Activated CD4-positive, alpha-beta T cell treated with anti-CD3 and anti-CD28 coated beads, Interleukin-2, amount 10 ng/mL, durations not matched to agents 7 days and 5 days (primary cell): ENCODE results near the gene BBIP1. TPM values are rescaled to one million over a fixed set of nuclear protein-coding genes. Genes with fewer than 3 reads are reported as not detected.

Source experiments
- CTCF ChIA-PET: fragments of 350-600 bp; sonication (Branson Sonifier 250); formaldehyde crosslinking; loops from one replicate; lab custom pipeline; 2021; ENCODE audit warnings: antibody characterized with exemption; lab: Charles Lee
- POLR2A ChIA-PET: fragments of 350-600 bp; sonication (Branson Sonifier 250); formaldehyde crosslinking; loops from one replicate; lab custom pipeline; 2021; ENCODE audit warnings: antibody characterized with exemption; lab: Charles Lee
- DNase-seq: peaks from one replicate; pipeline ENCODE4 v3.0.0-alpha.2; 2020
- H3K27ac Mint-ChIP-seq: one replicate; pipeline ENCODE4 v1.8.0; 2021; ENCODE audit warnings: mild to moderate bottlenecking, moderate library complexity, mixed read lengths
- H3K27me3 Mint-ChIP-seq: one replicate; pipeline ENCODE4 v1.8.0; 2021; ENCODE audit warnings: mixed read lengths
- H3K36me3 Mint-ChIP-seq: one replicate; pipeline ENCODE4 v1.8.0; 2021; ENCODE audit warnings: low read depth, mixed read lengths
- H3K4me1 Mint-ChIP-seq: one replicate; pipeline ENCODE4 v1.8.0; 2021; ENCODE audit warnings: mixed read lengths
- H3K4me3 Mint-ChIP-seq: one replicate; pipeline ENCODE4 v1.8.0; 2021; ENCODE audit warnings: mild to moderate bottlenecking, moderate library complexity, mixed read lengths
- H3K9me3 Mint-ChIP-seq: one replicate; pipeline ENCODE4 v1.8.0; 2021; ENCODE audit warnings: mixed read lengths
- total RNA-seq, 2 experiments: library from RNA; stranded (reverse); gene quantifications; one replicate each; pipeline ENCODE4 v1.2.3, GENCODE V29; 2021

BBIP1 gene
- total RNA-seq, 2 experiments from 2014 or later: 19.1 to 24.2 TPM

DNA sequence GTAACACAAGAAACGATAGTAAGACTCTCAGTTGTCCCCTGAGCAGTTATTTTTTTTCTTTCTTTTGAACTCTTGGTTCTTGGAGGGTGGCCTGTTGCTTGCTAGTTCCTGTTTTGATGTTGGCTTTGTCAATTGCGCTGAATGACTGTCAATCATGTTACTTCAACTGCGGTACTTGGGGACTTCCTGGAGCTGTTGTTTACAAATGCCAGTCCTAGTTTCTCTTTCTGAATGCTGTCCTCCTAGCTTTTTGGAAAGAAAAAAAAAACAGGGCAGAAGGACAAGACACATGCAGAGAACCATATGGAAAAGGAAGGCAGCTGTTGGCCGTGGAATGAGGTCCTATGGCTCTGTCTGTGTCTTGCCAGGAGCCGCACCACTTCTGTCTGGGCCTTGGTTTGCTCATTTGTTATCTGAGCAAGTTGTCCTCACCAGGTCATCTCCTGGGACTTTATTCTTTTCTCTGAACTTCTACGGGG, 54.3 kb downstream of the BBIP1 start:
- Mint-ChIP-seq H3K4me3 (peak overlapping the region; percentile 71), H3K9me3 (no peaks in the 10 kb centered on the region), H3K27me3 (no peaks in the 10 kb centered on the region), H3K27ac (peak overlapping the region; percentile 98), H3K36me3 (peaks cover 15% of the 10 kb centered on the region), H3K4me1 (peaks cover 99% of the 10 kb centered on the region)
- ChIA-PET CTCF (interaction anchor here (0.6 to 2.4 kb wide), 6 partner anchors 10 to 474 kb away, joined by 3 to 5 read pairs (median 4); no protein-coding TSS in a partner anchor), POLR2A (no interaction called here)
- DNase-seq: peak; percentile 84

DNA sequence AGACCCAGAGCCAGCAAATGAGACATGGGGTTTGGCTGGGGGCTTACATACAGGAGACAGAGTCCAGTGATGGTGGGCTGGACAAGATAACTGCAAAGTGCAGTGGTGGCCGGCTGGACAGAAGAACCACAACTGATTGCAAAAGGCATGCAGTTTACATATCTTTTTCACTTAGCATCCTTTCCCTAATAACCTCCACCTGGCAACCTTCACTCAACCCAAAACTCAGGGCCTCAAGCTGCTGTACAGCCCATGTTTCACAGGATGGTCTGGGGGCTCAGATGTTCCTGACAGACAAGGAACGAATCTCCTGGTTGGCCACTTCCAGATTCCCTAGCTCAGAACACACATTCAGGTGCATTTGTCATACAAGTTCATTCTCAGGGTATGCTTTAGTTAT, 55.0 kb downstream of the BBIP1 start:
- Mint-ChIP-seq H3K27ac (peak overlapping the region; percentile 98), H3K27me3 (no peaks in the 10 kb centered on the region), H3K9me3 (no peaks in the 10 kb centered on the region), H3K36me3 (peaks cover 9% of the 10 kb centered on the region), H3K4me1 (peaks cover 99% of the 10 kb centered on the region), H3K4me3 (no peak overlapping the region)
- POLR2A ChIA-PET: no interaction called here
- DNase-seq: no peak
- CTCF ChIA-PET: interaction anchor here (0.6 to 1.5 kb wide), 3 partner anchors 11 to 473 kb away, joined by 3 to 5 read pairs (median 3); no protein-coding TSS in a partner anchor

DNA sequence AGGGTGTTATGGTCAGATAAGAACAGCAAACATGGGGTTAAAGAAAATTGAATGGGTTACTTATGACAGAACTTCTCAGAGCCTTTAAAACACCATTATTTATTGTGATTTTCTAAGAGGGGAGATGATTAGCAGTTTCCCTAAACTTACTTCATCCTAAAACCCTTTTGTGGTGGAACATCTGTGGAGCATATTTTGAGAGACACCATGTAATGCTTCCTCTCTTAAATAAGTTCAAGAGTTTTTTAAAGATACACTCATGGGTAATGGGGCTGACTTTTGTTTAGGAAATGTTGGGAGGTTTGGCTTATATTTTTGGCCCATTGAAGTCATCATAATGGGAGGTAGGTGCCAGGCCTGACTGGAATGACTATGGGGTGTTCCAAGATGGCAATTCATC, 55.6 kb downstream of the BBIP1 start:
- Mint-ChIP-seq H3K9me3 (no peaks in the 10 kb centered on the region), H3K36me3 (peaks cover 11% of the 10 kb centered on the region), H3K27ac (peak overlapping the region; percentile 98), H3K4me3 (no peak overlapping the region), H3K27me3 (no peaks in the 10 kb centered on the region), H3K4me1 (peaks cover 98% of the 10 kb centered on the region)
- ChIA-PET CTCF (interaction anchor here (0.9 kb wide), 1 partner anchor 11 kb away, joined by 3 read pairs; no protein-coding TSS in a partner anchor), POLR2A (no interaction called here)
- no peak for DNase-seq

DNA sequence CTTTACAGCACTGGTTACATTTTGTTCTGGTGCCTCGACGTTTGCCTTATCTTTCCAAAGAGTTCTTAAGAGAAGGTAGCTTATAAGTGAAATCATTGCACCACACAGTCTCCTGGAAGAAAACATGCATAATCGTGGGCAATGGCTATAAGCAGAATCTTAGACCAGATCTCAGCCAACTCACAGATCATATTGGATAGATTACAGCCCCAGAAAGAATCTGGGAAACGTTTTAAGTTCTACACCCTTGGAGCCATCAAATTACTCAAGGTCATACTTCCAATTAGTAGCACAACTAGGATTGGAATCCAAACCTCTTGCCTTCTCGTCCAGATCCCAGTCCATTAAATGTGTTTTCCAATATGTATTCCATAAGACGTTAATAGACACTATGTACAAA, 56.0 kb downstream of the BBIP1 start:
- H3K27ac Mint-ChIP-seq: peak overlapping the region; percentile 98
- H3K4me1 Mint-ChIP-seq: peaks cover 98% of the 10 kb centered on the region
- H3K36me3 Mint-ChIP-seq: peaks cover 13% of the 10 kb centered on the region
- CTCF ChIA-PET: interaction anchor here (0.9 kb wide), 1 partner anchor 11 kb away, joined by 3 read pairs; no protein-coding TSS in a partner anchor
- POLR2A ChIA-PET: no interaction called here
- H3K27me3 Mint-ChIP-seq: no peaks in the 10 kb centered on the region
- DNase-seq: no peak
- H3K4me3 Mint-ChIP-seq: no peak overlapping the region
- H3K9me3 Mint-ChIP-seq: no peaks in the 10 kb centered on the region

DNA sequence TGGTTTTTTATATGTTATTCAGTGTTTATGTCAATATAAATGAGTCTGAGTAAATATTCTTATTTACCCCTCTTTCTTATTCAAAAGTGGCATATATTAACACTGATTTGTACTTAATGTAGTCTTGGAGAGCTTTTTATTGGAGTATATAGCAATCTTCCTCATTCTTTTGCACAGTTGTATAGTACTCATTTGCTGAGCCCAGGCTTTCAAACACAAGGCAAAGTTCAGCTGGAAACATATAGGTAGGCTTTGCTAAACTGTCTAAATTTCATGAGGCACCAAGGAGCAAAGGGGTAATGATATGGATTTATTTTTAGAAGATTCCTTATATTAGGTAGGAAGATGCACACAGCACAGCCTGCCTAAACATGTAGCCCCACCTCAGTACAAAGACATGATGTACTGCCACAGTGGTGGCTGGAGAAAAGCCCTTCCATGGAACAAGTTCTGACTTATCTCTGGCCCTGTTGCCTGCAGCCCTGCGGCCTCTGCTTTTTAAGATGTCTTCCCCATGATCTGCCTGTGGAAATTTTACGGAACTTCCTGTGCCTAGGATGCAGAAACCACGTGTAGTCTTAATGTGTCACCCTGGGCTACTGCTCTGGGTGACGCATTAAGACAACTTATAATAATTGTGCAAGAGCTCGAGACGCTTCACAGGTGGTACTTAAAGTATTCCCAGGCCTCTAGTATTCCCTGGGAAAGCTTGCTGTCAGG, 56.9 kb downstream of the BBIP1 start:
- Mint-ChIP-seq H3K4me3 (no peak overlapping the region), H3K27me3 (no peaks in the 10 kb centered on the region), H3K27ac (peak overlapping the region; percentile 71), H3K4me1 (peaks cover 98% of the 10 kb centered on the region), H3K36me3 (peaks cover 13% of the 10 kb centered on the region), H3K9me3 (peaks cover 3% of the 10 kb centered on the region)
- ChIA-PET CTCF (interaction anchor here (0.9 to 2.1 kb wide), 3 partner anchors 7 to 11 kb away, joined by 3 to 14 read pairs (median 5); no protein-coding TSS in a partner anchor), POLR2A (no interaction called here)
- DNase-seq: no peak

DNA sequence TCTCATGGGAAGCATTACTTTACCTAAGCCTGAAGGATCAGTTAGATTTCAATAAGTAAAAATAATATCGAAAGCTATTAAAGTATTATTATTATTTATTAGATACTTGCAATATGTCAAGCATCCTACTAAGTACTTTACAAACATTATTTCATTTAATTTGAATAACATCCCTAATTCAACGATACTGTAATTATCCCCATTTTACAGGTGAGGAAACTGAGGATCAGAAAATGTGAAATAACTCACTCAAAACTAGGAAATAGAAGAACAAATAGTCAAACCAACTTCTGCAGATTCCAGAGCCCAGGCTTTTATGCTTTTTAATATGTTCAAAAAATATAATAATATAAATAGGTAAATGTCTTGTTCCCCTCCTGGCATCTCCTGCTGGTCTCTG, 57.5 kb downstream of the BBIP1 start:
- H3K4me3 Mint-ChIP-seq: no peak overlapping the region
- peaks cover 3% of the 10 kb centered on the region for H3K9me3 Mint-ChIP-seq
- no peak for DNase-seq
- peaks cover 13% of the 10 kb centered on the region for H3K36me3 Mint-ChIP-seq
- H3K27ac Mint-ChIP-seq: peak overlapping the region; percentile 95
- H3K4me1 Mint-ChIP-seq: peaks cover 92% of the 10 kb centered on the region
- ChIA-PET POLR2A (interaction anchor here (0.7 kb wide), 1 partner anchor 10 kb away, joined by 3 read pairs; no protein-coding TSS in a partner anchor), CTCF (interaction anchor here (1.1 to 2.1 kb wide), 3 partner anchors 8 to 19 kb away, joined by 3 to 14 read pairs (median 5); no protein-coding TSS in a partner anchor)
- H3K27me3 Mint-ChIP-seq: no peaks in the 10 kb centered on the region

DNA sequence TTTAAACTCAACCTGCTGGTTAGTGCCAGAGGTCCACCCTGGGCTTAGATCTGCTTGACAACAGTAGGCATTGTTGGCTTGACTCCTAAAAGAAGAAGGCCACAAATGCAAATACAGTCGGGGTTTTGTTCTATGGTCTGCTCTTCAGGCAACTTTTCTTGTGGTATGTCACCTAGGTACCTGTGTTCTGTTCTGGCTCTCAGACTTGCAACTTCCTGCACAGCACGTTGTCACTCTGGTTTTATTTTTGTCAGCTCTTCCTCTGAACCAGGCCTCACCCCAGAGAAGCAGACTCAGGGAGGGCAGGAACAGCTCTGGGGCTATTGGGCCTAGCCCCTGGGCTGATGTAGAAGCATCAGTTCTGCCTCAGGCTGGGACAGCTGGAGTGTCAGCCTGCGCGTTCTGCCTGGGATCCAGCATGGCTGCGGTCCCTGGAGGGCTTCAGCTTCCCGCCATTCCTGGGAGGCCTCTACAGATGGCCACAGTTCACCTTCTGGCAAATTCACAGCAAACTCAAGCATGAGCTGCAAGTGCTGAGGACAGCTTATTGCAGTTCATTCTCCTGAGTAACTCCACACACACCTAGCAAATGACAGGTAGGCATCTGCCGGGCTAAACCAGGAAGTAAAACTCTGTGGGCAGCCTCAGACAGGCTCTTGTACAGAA, 58.3 kb downstream of the BBIP1 start:
- peaks cover 17% of the 10 kb centered on the region for H3K36me3 Mint-ChIP-seq
- H3K4me3 Mint-ChIP-seq: peak overlapping the region; percentile 13
- peak; percentile 75 for DNase-seq
- H3K27me3 Mint-ChIP-seq: no peaks in the 10 kb centered on the region
- CTCF ChIA-PET: interaction anchor here (0.7 to 2.1 kb wide), 6 partner anchors 9 to 189 kb away, joined by 3 to 14 read pairs (median 4); no protein-coding TSS in a partner anchor
- peaks cover 89% of the 10 kb centered on the region for H3K4me1 Mint-ChIP-seq
- POLR2A ChIA-PET: interaction anchor here (0.7 kb wide), 1 partner anchor 9 kb away, joined by 3 read pairs; no protein-coding TSS in a partner anchor
- H3K9me3 Mint-ChIP-seq: peaks cover 6% of the 10 kb centered on the region
- H3K27ac Mint-ChIP-seq: peak overlapping the region; percentile 95

DNA sequence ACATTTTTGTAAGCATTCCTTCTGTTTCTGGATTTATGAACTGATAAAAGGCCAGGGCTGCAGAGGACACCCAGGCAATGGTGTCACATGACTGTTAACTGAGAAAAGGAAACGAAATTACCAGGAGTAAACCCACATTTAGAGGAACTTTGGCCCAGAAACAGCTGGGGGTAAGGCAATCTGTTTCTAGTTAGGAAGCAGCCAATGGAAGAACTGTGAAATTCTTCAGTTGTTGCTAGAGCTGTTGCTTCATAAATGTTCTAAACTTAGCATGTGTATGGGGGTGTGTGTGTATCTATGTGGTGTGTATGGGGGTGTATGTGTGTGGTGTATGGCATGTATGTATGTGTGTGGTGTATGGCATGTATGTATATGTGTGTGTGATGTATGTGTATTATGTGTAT, 59.0 kb downstream of the BBIP1 start:
- Mint-ChIP-seq H3K36me3 (peaks cover 16% of the 10 kb centered on the region), H3K9me3 (peaks cover 6% of the 10 kb centered on the region), H3K27ac (peak overlapping the region; percentile 95), H3K4me1 (peaks cover 88% of the 10 kb centered on the region), H3K4me3 (peak overlapping the region; percentile 37), H3K27me3 (no peaks in the 10 kb centered on the region)
- POLR2A ChIA-PET: interaction anchor here (0.7 to 1.2 kb wide), 2 partner anchors 8 to 12 kb away, joined by 3 read pairs; partner anchors contain the start of gene PDCD4
- DNase-seq: no peak
- CTCF ChIA-PET: interaction anchor here (1.1 to 2.6 kb wide), 6 partner anchors 8 to 188 kb away, joined by 3 to 14 read pairs (median 6); partner anchors contain the start of gene PDCD4

DNA sequence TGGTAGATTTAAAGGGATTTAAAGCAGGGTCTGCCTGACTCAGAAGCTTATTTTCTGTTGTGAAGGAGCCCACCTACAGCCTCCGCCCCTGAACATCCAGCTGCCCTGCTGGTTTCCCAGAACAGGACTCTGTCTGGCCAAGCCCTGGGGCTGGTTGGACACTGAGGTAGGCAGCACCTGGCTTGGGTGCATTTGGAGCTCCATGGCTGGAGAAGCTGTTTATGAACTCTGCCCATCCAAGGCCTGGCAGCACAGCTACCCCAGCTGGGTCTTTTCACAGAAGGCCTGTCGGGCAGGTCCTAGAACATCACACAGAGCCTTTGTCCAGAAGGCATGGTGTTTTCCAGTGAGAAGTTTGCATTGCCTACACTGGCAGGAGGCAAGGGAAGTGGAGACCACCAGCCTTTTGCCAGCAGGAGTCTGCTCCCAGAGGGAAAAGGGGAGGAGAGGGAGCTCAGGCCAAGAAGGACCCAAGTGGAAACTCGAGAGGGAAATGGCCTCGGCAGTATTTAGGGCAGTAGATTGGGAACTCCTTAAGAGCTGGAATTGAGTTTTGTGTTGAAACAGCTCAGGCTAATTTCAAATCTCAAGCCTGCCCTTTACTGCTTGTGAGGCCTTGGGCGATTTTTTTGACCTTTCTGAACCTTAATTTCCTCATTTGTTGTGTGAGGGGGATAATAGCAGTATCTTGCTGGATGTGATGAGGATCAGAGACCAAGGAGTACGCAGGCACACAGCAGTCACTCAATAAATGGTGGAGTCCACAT, 59.6 kb downstream of the BBIP1 start:
- POLR2A ChIA-PET: interaction anchor here (0.7 to 1.2 kb wide), 2 partner anchors 8 to 12 kb away, joined by 3 read pairs; partner anchors contain the start of gene PDCD4
- H3K36me3 Mint-ChIP-seq: peaks cover 14% of the 10 kb centered on the region
- peaks cover 6% of the 10 kb centered on the region for H3K9me3 Mint-ChIP-seq
- H3K4me3 Mint-ChIP-seq: peak overlapping the region; percentile 37
- H3K27ac Mint-ChIP-seq: peak overlapping the region; percentile 95
- H3K27me3 Mint-ChIP-seq: no peaks in the 10 kb centered on the region
- H3K4me1 Mint-ChIP-seq: peaks cover 85% of the 10 kb centered on the region
- no peak for DNase-seq
- CTCF ChIA-PET: interaction anchor here (0.6 to 2.6 kb wide), 9 partner anchors 8 to 187 kb away, joined by 3 to 14 read pairs (median 4); partner anchors contain the start of gene PDCD4

DNA sequence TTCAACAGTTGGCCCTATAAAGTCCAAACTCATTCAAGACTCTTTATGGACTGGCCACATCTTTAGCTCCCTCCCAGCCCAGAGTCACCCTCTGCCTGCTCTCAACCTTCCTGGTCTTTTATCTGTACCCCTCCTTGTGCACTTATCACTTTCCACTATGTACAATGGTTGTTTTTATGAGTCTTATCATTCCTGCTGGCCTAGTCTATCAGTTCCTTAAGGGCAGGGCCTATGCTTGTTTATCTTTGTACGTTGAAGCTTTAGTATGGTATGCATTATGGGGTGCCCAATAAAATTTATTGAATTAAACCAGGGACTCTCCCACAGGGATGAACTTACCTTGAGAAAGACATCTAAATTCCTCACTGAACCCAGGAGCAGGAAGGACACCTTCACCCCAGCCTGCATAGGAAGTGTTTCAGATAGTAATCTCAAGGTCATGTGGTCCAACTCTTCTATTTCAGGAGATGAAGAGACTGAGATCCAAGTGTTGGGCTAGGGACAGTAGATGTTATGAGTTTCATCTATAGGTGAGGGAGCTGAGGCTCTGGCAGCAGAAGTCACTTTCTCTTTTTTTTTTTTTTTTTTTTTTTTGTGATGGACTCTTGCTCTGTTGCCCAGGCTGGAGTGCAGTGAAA, 60.6 kb downstream of the BBIP1 start:
- ChIA-PET CTCF (interaction anchor here (0.6 to 2.6 kb wide), 12 partner anchors 8 to 186 kb away, joined by 3 to 14 read pairs (median 4); partner anchors contain the start of gene PDCD4), POLR2A (interaction anchor here (0.8 to 1.0 kb wide), 2 partner anchors 12 to 84 kb away, joined by 3 read pairs; no protein-coding TSS in a partner anchor)
- Mint-ChIP-seq H3K27ac (peak overlapping the region; percentile 95), H3K9me3 (peaks cover 6% of the 10 kb centered on the region), H3K4me3 (peak overlapping the region; percentile 0), H3K36me3 (peaks cover 14% of the 10 kb centered on the region), H3K27me3 (no peaks in the 10 kb centered on the region), H3K4me1 (peaks cover 85% of the 10 kb centered on the region)
- no peak for DNase-seq
